GM18517 (cell line): ENCODE measurements around the gene ATP6V1E1.

Source experiments
- ATAC-seq: cut with Tn5 transposase; IDR thresholded peaks from one replicate; pipeline ENCODE4 v1.9.1; 2021; ENCODE audit warnings: mild to moderate bottlenecking, moderate library complexity; ENCODE audit not compliant: unreplicated experiment

The ATP6V1E1 gene

GRCh38 chr22:17634696-17635095 lies 6.1 kb upstream of the ATP6V1E1 start:
- no peak for ATAC-seq

- ATAC-seq, result no peak
Measured at GRCh38 chr22:17633998-17634323, 5.4 kb upstream of the ATP6V1E1 start.

- no peak for ATAC-seq
Measured at GRCh38 chr22:17633217-17633997, 4.9 kb upstream of the ATP6V1E1 start.

- ATAC-seq, result no peak
Measured at GRCh38 chr22:17631076-17631565, 2.6 kb upstream of the ATP6V1E1 start.

- ATAC-seq, result no peak
Measured at GRCh38 chr22:17629641-17630040, 1.1 kb upstream of the ATP6V1E1 start.

- no peak for ATAC-seq
Measured at GRCh38 chr22:17629173-17629489, 582 bp upstream of the ATP6V1E1 start.

- ATAC-seq, result no peak
Measured at GRCh38 chr22:17627961-17628405, 566 bp downstream of the ATP6V1E1 start.

GRCh38 chr22:17613280-17613679 lies 15.3 kb downstream of the ATP6V1E1 start:
- ATAC-seq, result no peak

- ATAC-seq, result no peak
Measured at GRCh38 chr22:17612057-17612456, 16.5 kb downstream of the ATP6V1E1 start.

- no peak for ATAC-seq
Measured at GRCh38 chr22:17607891-17608521, 20.5 kb downstream of the ATP6V1E1 start.

- ATAC-seq, result no peak
Measured at GRCh38 chr22:17606496-17606895, 22.1 kb downstream of the ATP6V1E1 start.

GRCh38 chr22:17603668-17604067 lies 24.9 kb downstream of the ATP6V1E1 start:
- no peak for ATAC-seq

GRCh38 chr22:17601031-17601430 lies 27.5 kb downstream of the ATP6V1E1 start:
- ATAC-seq, result no peak

GRCh38 chr22:17598318-17598717 lies 30.2 kb downstream of the ATP6V1E1 start:
- ATAC-seq, result no peak

- no peak for ATAC-seq
Measured at GRCh38 chr22:17597217-17597616, 31.3 kb downstream of the ATP6V1E1 start.

GRCh38 chr22:17596226-17596625 lies 32.3 kb downstream of the ATP6V1E1 start:
- ATAC-seq, result no peak

GRCh38 chr22:17592201-17592600 lies 36.3 kb downstream of the ATP6V1E1 start:
- ATAC-seq, result no peak

- no peak for ATAC-seq
Measured at GRCh38 chr22:17590586-17590985, 38.0 kb downstream of the ATP6V1E1 start.

- no peak for ATAC-seq
Measured at GRCh38 chr22:17589810-17590375, 38.7 kb downstream of the ATP6V1E1 start.

- no peak for ATAC-seq
Measured at GRCh38 chr22:17588606-17589005, 39.9 kb downstream of the ATP6V1E1 start.

- no peak for ATAC-seq
Measured at GRCh38 chr22:17587629-17588028, 40.9 kb downstream of the ATP6V1E1 start.

- no peak for ATAC-seq
Measured at GRCh38 chr22:17586831-17587440, 41.6 kb downstream of the ATP6V1E1 start.
